Liver (tissue), 3 donors: ENCODE results near the gene BANP.

Source experiments
- CTCF ChIP-seq: fragments of 150-350 bp; IDR thresholded peaks from 2 replicates; pipeline ENCODE4 v1.5.1; 2017; ENCODE audit warnings: improper control_type of control experiment, low read depth, low read length; ENCODE audit not compliant: missing input control
- FOXA2 ChIP-seq: IDR thresholded peaks from 2 replicates; pipeline ENCODE4 v1.6.1; 2016; ENCODE audit warnings: antibody characterized with exemption
- GABPA ChIP-seq, 2 donors: IDR thresholded peaks in 1 of 2; conservative IDR thresholded peaks in 1 of 2; 2 replicates each; pipeline ENCODE4 v1.6.1; 2016; ENCODE audit warnings: antibody characterized with exemption in 2 of 2, mild to moderate bottlenecking in 1 of 2, moderate library complexity in 1 of 2
- JUND ChIP-seq, 2 donors: IDR thresholded peaks; 2 replicates each; pipeline ENCODE4 v1.6.1; 2016; ENCODE audit warnings: antibody characterized with exemption in 2 of 2
- RAD21 ChIP-seq, 2 donors: IDR thresholded peaks; 2 replicates each; pipeline ENCODE4 v1.6.1; 2016; ENCODE audit warnings: antibody characterized with exemption in 2 of 2, mild to moderate bottlenecking in 2 of 2
- SP1 ChIP-seq: IDR thresholded peaks from 2 replicates; pipeline ENCODE4 v1.6.1; 2018; ENCODE audit warnings: antibody characterized with exemption, mild to moderate bottlenecking
- TAF1 ChIP-seq: conservative IDR thresholded peaks from 2 replicates; pipeline ENCODE4 v1.6.1; 2016; ENCODE audit warnings: antibody characterized with exemption, mild to moderate bottlenecking
- YY1 ChIP-seq: IDR thresholded peaks from 2 replicates; pipeline ENCODE4 v1.6.1; 2016; ENCODE audit warnings: antibody characterized with exemption, mild to moderate bottlenecking
- donor health status: healthy.
- donor health status: healthy.

- TF ChIP-seq CTCF (no peak), TAF1 (no peak), SP1 (no peak), GABPA (IDR thresholded peaks at IDR 0.05 in 1 of 2, conservative IDR thresholded peaks at IDR 0.05 in 1 of 2) (no peak), RAD21 (IDR thresholded peaks at IDR 0.05) (no peak), JUND (IDR thresholded peaks at IDR 0.05) (no peak), YY1 (no peak), FOXA2 (no peak)
These were observed 76.0 kb downstream of the BANP start for GRCh38 chr16:88026964-88027938.
